GM13977 (cell line): ENCODE data around the gene ACTRT2.

Experiments used
- DNase-seq: peaks from one replicate; pipeline ENCODE4 v3.0.0; 2012; ENCODE audit warnings: low spot score
- CTCF ChIP-seq: IDR thresholded peaks from 2 replicates; pipeline ENCODE4 v1.5.1; 2012; ENCODE audit warnings: mild to moderate bottlenecking, control low read depth; ENCODE audit not compliant: insufficient read depth; ENCODE audit errors: extremely low read depth, missing control alignments
- in situ Hi-C: fragments of 300-500 bp; cut with MboI; formaldehyde crosslinking; loops from one replicate; pipeline ENCODE4 v1.12.0; 2022; ENCODE audit warnings: low sequenced_read_pairs, low pct_unique_long_range_greater_than_20kb, mixed read lengths, inconsistent platforms; ENCODE audit not compliant: unreplicated experiment

Gene ACTRT2

GRCh38 chr1:3030663-3031381 is 9.6 kb downstream of the ACTRT2 start:
- no peak for TF ChIP-seq CTCF
- no peak for DNase-seq

DNA sequence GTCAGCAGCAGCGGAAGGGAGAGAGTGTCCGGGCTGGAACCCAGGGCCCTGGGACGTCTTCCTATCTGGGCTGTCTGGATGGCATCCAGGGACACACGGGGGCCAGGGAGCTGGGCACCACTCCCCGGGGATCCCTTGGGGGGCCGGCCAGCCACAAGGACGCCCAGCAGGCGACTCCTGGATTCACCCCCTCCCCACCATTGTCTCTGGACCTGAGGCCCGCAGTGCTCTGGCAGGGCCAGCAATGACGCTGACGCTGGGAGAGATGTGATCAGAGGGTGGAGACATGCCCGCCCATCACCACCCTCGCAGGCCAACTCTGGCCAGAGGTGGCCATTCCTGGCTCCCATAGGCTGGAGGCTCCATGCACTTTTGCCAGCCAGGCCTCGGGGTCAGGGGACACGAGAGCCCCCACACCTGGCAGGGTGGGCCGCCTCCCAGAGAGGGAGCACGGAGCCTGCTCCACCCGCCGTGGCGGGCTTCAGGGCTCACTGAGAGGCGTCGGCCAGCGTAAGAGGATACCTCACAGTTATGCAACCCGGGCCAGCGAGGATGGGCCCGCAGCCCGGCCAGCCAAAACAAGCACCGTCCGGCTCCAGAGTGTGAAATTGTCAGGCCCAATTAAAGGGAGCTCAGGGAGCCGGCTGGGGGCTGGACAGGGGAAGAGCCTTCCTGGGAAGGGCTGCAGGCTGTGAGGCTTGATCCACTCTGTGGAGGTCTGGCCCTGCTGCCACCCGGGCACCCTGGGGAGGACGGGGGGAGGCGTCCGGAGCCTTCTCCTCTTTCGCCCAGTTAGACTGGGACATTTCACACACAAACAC is 10.3 kb downstream of the ACTRT2 start:
- no peak for DNase-seq
- in situ Hi-C loops: no loop called here
- TF ChIP-seq CTCF: no peak

More at GRCh38 chr1:3030663-3031381, 9.6 kb downstream of the ACTRT2 start:
- in situ Hi-C loops: no loop called here

- in situ Hi-C loops: no loop called here
- no peak for DNase-seq
- no peak for TF ChIP-seq CTCF
Observed at GRCh38 chr1:3032371-3033039, 11.2 kb downstream of the ACTRT2 start.

DNA sequence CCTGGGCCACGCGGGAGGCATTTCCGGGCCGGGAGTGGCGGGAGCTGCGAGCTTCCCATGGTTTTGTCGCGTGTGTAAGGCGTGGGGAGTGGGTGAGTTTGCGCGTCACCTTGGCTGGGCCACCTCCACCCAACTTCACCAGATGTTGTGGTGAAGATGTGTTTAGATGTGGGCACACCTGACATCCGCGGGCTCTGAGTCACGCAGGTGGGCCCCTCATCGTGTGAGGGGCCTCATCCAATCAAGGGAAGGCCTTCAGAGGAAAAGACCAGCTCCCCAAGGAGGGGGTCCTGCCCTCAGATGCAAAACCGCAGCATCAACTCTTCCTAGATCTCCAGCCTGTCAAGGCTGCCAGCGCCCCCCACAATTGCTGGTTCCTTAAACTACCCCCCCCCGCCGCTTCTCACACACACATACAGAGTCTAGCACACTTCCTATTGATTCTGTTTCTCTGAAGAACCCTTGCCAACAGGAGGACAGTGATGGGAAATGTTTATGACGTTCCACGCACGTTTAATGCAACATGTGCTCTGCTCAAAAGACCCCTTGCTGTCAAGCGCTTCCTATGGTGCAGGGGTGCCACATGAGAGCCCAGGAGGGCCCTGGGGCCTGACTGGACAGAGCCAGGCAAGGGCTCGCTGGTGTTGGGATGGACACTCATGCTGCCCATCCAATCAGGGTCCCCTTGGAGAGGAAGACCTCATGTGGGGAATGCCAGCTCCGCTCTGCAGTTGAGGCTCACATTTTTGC is 11.9 kb downstream of the ACTRT2 start:
- DNase-seq: no peak
- no peak for TF ChIP-seq CTCF
- in situ Hi-C loops: no loop called here

DNA sequence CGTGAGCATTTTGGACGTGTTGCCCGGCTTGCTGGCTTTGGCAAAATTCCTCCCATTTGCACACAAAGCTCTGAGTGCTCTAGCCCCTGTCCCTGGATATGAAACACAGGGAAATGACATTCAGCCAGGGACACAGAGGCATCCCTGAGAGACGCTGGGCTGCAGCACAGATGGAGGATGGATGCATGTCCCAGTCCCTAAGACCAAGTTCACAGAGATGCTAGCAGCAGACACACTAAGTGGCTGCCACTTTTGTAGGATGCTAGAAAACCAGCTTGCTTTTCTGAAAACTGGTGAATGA is 12.5 kb downstream of the ACTRT2 start:
- TF ChIP-seq CTCF: no peak
- in situ Hi-C loops: no loop called here
- no peak for DNase-seq

- no peak for TF ChIP-seq CTCF
- in situ Hi-C loops: no loop called here
- DNase-seq: no peak
Observed at GRCh38 chr1:3034162-3034561, 12.9 kb downstream of the ACTRT2 start.
